DOHH2 (cell line): ENCODE measurements around the gene NF1.

Experiments used
- CTCF ChIP-seq: fragments of 200-600 bp; sonication (generic); IDR thresholded peaks from one replicate; pipeline ENCODE4 v1.5.1; 2014; ENCODE audit warnings: antibody characterized with exemption, mild to moderate bottlenecking, low read depth, low read length; ENCODE audit not compliant: poor library complexity, severe bottlenecking
- EZH2phosphoT487 ChIP-seq: fragments of 200-600 bp; sonication (generic); IDR thresholded peaks from 2 replicates; pipeline ENCODE4 v1.6.1; 2017; ENCODE audit warnings: borderline replicate concordance, mild to moderate bottlenecking, antibody characterized with exemption, low read length, moderate library complexity, mixed read lengths

GRCh38 chr17:31374503-31374902 is 279.7 kb downstream of the NF1 start:
- TF ChIP-seq CTCF (no peak), EZH2phosphoT487 (no peak)
